Mesendoderm (in vitro differentiated cells): Measurements from ENCODE around the gene ZNF217.

ENCODE experiments used
- DNase-seq: peaks from one replicate; pipeline ENCODE4 v3.0.0; 2013
- H2AK5ac ChIP-seq: 2 replicates; pipeline ENCODE4 v1.6.1; 2013; ENCODE audit warnings: low read length, inconsistent platforms
- H2BK120ac ChIP-seq: 2 replicates; pipeline ENCODE4 v1.6.1; 2013; ENCODE audit warnings: low read depth, mild to moderate bottlenecking, low read length, moderate library complexity, mixed read lengths
- H2BK15ac ChIP-seq: replicated peaks from 2 replicates; pipeline ENCODE4 v1.6.1; 2013; ENCODE audit warnings: low read depth, mild to moderate bottlenecking, moderate library complexity
- H2BK5ac ChIP-seq: 2 replicates; pipeline ENCODE4 v1.6.1; 2013; ENCODE audit warnings: low read length, inconsistent platforms
- H3K18ac ChIP-seq: 2 replicates; pipeline ENCODE4 v1.6.1; 2013; ENCODE audit warnings: mild to moderate bottlenecking, low read length, mixed read lengths
- H3K23ac ChIP-seq: one replicate; pipeline ENCODE4 v1.6.1; 2013; ENCODE audit warnings: low read length
- H3K27ac ChIP-seq: 2 replicates; pipeline ENCODE4 v1.5.1; 2013; ENCODE audit warnings: low read depth, mild to moderate bottlenecking, inconsistent platforms, low read length, moderate library complexity
- H3K27me3 ChIP-seq: 2 replicates; pipeline ENCODE4 v1.6.1; 2013; ENCODE audit warnings: low read length, control low read depth, mild to moderate bottlenecking, inconsistent platforms; ENCODE audit not compliant: insufficient read depth, poor library complexity
- H3K36me3 ChIP-seq: 2 replicates; pipeline ENCODE4 v1.6.1; 2013; ENCODE audit warnings: low read length, inconsistent platforms; ENCODE audit not compliant: control insufficient read depth, insufficient read depth
- H3K4ac ChIP-seq: one replicate; pipeline ENCODE4 v1.6.1; 2013; ENCODE audit warnings: low read depth, mild to moderate bottlenecking, low read length, moderate library complexity
- H3K4me1 ChIP-seq: 2 replicates; pipeline ENCODE4 v1.6.1; 2013; ENCODE audit warnings: low read depth, low read length, inconsistent platforms; ENCODE audit not compliant: control insufficient read depth
- H3K4me2 ChIP-seq: 2 replicates; pipeline ENCODE4 v1.6.1; 2013; ENCODE audit warnings: low read length
- H3K4me3 ChIP-seq: 2 replicates; pipeline ENCODE4 v1.5.1; 2013; ENCODE audit warnings: mild to moderate bottlenecking, low read length
- H3K56ac ChIP-seq: one replicate; pipeline ENCODE4 v1.6.1; 2013; ENCODE audit warnings: low read length
- H3K79me1 ChIP-seq: 2 replicates; pipeline ENCODE4 v1.6.1; 2013; ENCODE audit warnings: low read length, inconsistent platforms
- H3K79me2 ChIP-seq: 2 replicates; pipeline ENCODE4 v1.6.1; 2013; ENCODE audit warnings: mild to moderate bottlenecking, low read length; ENCODE audit not compliant: control insufficient read depth, insufficient read depth
- H3K9ac ChIP-seq: 2 replicates; pipeline ENCODE4 v1.6.1; 2013; ENCODE audit warnings: low read length, inconsistent platforms
- H4K5ac ChIP-seq: one replicate; pipeline ENCODE4 v1.6.1; 2013; ENCODE audit warnings: low read length
- H4K8ac ChIP-seq: one replicate; pipeline ENCODE4 v1.6.1; 2013; ENCODE audit warnings: low read depth, mild to moderate bottlenecking, control low read depth, low read length, moderate library complexity
- WGBS: extraction: QIAGEN DNeasy Blood & Tissue Kit; methylation state at CpG from one replicate; pipeline ENCODE4 v1.1.7; 2013; ENCODE audit warnings: low lambda C conversion rate, missing lambda C conversion rate; ENCODE audit not compliant: insufficient coverage; ENCODE audit errors: extremely low coverage; 5-methylcytosine and 5-hydroxymethylcytosine counted together

Gene ZNF217

GRCh38 chr20:53582574-53583351 lies 10.9 kb downstream of the ZNF217 start:
- Histone ChIP-seq H3K56ac (no peak overlapping the region), H3K79me1 (peaks cover 6% of the 10 kb centered on the region), H2BK5ac (no peak overlapping the region), H2BK15ac (no peak overlapping the region), H3K79me2 (peaks cover 68% of the 10 kb centered on the region), H3K4me2 (no peak overlapping the region), H3K18ac (no peak overlapping the region), H3K36me3 (peaks cover 19% of the 10 kb centered on the region), H3K4me3 (no peak overlapping the region), H2AK5ac (no peak overlapping the region), H3K4ac (no peak overlapping the region), H3K4me1 (no peaks in the 10 kb centered on the region), H3K23ac (no peak overlapping the region), H2BK120ac (no peak overlapping the region), H3K9ac (no peak overlapping the region), H4K5ac (no peak overlapping the region), H3K27ac (peak overlapping the region; percentile 26), H4K8ac (no peak overlapping the region), H3K27me3 (no peaks in the 10 kb centered on the region)
- WGBS: no CpG with 5 or more reads among the region's 13 CpGs
- peak; percentile 49 for DNase-seq

GRCh38 chr20:53582251-53582570 lies 11.4 kb downstream of the ZNF217 start:
- Histone ChIP-seq H3K23ac (no peak overlapping the region), H2BK120ac (no peak overlapping the region), H3K27me3 (no peaks in the 10 kb centered on the region), H4K8ac (no peak overlapping the region), H2AK5ac (no peak overlapping the region), H3K9ac (no peak overlapping the region), H3K4me3 (no peak overlapping the region), H2BK15ac (no peak overlapping the region), H3K27ac (no peak overlapping the region), H3K79me2 (peaks cover 71% of the 10 kb centered on the region), H3K4me1 (no peaks in the 10 kb centered on the region), H3K36me3 (peaks cover 19% of the 10 kb centered on the region), H3K56ac (no peak overlapping the region), H3K79me1 (peaks cover 6% of the 10 kb centered on the region), H4K5ac (no peak overlapping the region), H2BK5ac (no peak overlapping the region), H3K4me2 (no peak overlapping the region), H3K4ac (no peak overlapping the region), H3K18ac (no peak overlapping the region)
- no peak for DNase-seq
- WGBS: no CpG with 5 or more reads among the region's 9 CpGs

GRCh38 chr20:53581444-53582250 lies 12.0 kb downstream of the ZNF217 start:
- no peak overlapping the region for H4K8ac ChIP-seq
- no peak overlapping the region for H3K56ac ChIP-seq
- no peak overlapping the region for H4K5ac ChIP-seq
- no peak overlapping the region for H3K18ac ChIP-seq
- peak overlapping the region; percentile 20 for H3K9ac ChIP-seq
- peaks cover 21% of the 10 kb centered on the region for H3K36me3 ChIP-seq
- no peak overlapping the region for H3K4ac ChIP-seq
- H2BK120ac ChIP-seq: no peak overlapping the region
- peaks cover 10% of the 10 kb centered on the region for H3K79me1 ChIP-seq
- H2BK15ac ChIP-seq: no peak overlapping the region
- peaks cover 72% of the 10 kb centered on the region for H3K79me2 ChIP-seq
- no peak overlapping the region for H3K27ac ChIP-seq
- DNase-seq: no peak
- H3K4me2 ChIP-seq: no peak overlapping the region
- no peak overlapping the region for H3K4me3 ChIP-seq
- no peak overlapping the region for H2AK5ac ChIP-seq
- WGBS: no CpG with 5 or more reads among the region's 44 CpGs
- no peak overlapping the region for H3K23ac ChIP-seq
- H3K27me3 ChIP-seq: no peaks in the 10 kb centered on the region
- H2BK5ac ChIP-seq: no peak overlapping the region
- H3K4me1 ChIP-seq: no peaks in the 10 kb centered on the region

GRCh38 chr20:53580376-53581111 lies 13.1 kb downstream of the ZNF217 start:
- Histone ChIP-seq H3K36me3 (peaks cover 30% of the 10 kb centered on the region), H3K79me1 (peaks cover 19% of the 10 kb centered on the region), H4K8ac (no peak overlapping the region), H2AK5ac (no peak overlapping the region), H2BK5ac (no peak overlapping the region), H2BK15ac (no peak overlapping the region), H2BK120ac (no peak overlapping the region), H3K27me3 (no peaks in the 10 kb centered on the region), H4K5ac (no peak overlapping the region), H3K79me2 (peaks cover 72% of the 10 kb centered on the region), H3K4me1 (no peaks in the 10 kb centered on the region), H3K23ac (no peak overlapping the region), H3K18ac (no peak overlapping the region), H3K4me2 (no peak overlapping the region), H3K27ac (no peak overlapping the region), H3K9ac (no peak overlapping the region), H3K56ac (no peak overlapping the region), H3K4me3 (no peak overlapping the region), H3K4ac (no peak overlapping the region)
- WGBS: no CpG with 5 or more reads among the region's 7 CpGs
- no peak for DNase-seq

- Histone ChIP-seq H3K18ac (no peak overlapping the region), H3K79me2 (peaks cover 75% of the 10 kb centered on the region), H3K27ac (no peak overlapping the region), H2BK5ac (no peak overlapping the region), H4K8ac (no peak overlapping the region), H2AK5ac (no peak overlapping the region), H3K79me1 (peaks cover 22% of the 10 kb centered on the region), H2BK120ac (no peak overlapping the region), H3K4me3 (no peak overlapping the region), H3K56ac (no peak overlapping the region), H4K5ac (no peak overlapping the region), H3K4me2 (no peak overlapping the region), H3K4ac (no peak overlapping the region), H3K23ac (no peak overlapping the region), H2BK15ac (no peak overlapping the region), H3K9ac (no peak overlapping the region), H3K36me3 (peaks cover 32% of the 10 kb centered on the region), H3K4me1 (no peaks in the 10 kb centered on the region), H3K27me3 (no peaks in the 10 kb centered on the region)
- no peak for DNase-seq
- no CpG with 5 or more reads among the region's 10 CpGs for WGBS
Measured at GRCh38 chr20:53579581-53580375, 13.9 kb downstream of the ZNF217 start.
